ENCODE data around the gene MRPL58. TPM values are rescaled to one million over a fixed set of nuclear protein-coding genes. Genes with fewer than 3 reads are reported as not detected.
A peak's percentile ranks its signal among the peaks of the same experiment; 100 is the strongest.

Gene MRPL58
- total and polyA plus RNA-seq, 2 of the 8 experiments (the other 6 are each of a cell fraction or from before 2014, with no cell fraction given), result 43.6 to 49.1 TPM

- TF ChIP-seq GTF2F1 (IDR thresholded peaks at IDR 0.05; ENCODE audit: borderline replicate concordance, low read depth, low read length) (no peak), GABPA (IDR thresholded peaks at IDR 0.05; ENCODE audit: borderline replicate concordance, insufficient read depth, low read length) (peak; percentile 95), ATF2 (IDR thresholded peaks at IDR 0.05; ENCODE audit: low read length) (no peak; the same call in 1 of the 2 replicates), EGR1 (IDR thresholded peaks at IDR 0.05; ENCODE audit: borderline replicate concordance, low read depth, low read length) (0 out of 2 replicates have a peak, but pooled peaks have one; percentile 46), RAD21 (IDR thresholded peaks at IDR 0.05 in 1 of 2, conservative IDR thresholded peaks at IDR 0.05 in 1 of 2; ENCODE audit: low read depth in 2 of 2, low read length in 2 of 2) (peak in 1 of 2 experiments; percentile 38; a peak in 3 of 4 replicates), CBX8 (IDR thresholded peaks at IDR 0.05; ENCODE audit: borderline replicate concordance, low read depth, low read length) (no peak), RNF2 (IDR thresholded peaks at IDR 0.05; ENCODE audit: borderline replicate concordance, low read depth, low read length, missing control alignments, poor library complexity, severe bottlenecking) (no peak)
Observed at GRCh38 chr17:75012346-75013091, at the start of gene MRPL58 (continued).
